WTC11 (cell line): ENCODE data around the gene ZMIZ1.

Experiments used
- CTCF ChIP-seq: fragments of 200-600 bp; IDR thresholded peaks from 2 replicates; pipeline ENCODE4 v1.8.0; 2022; ENCODE audit warnings: antibody characterized with exemption
- FOXJ3 ChIP-seq: sonication (generic); formaldehyde crosslinking; IDR thresholded peaks from 2 replicates; pipeline ENCODE4 v1.9.0; 2021; ENCODE audit warnings: missing genetic modification reagents, mild to moderate bottlenecking, borderline replicate concordance
- GTF2I ChIP-seq: fragments of 250-450 bp; sonication (Bioruptor Pico); conservative IDR thresholded peaks from 2 replicates; pipeline ENCODE4 v1.4.0; 2021; ENCODE audit warnings: mild to moderate bottlenecking
- MYBL2 ChIP-seq: sonication (generic); formaldehyde crosslinking; IDR thresholded peaks from 2 replicates; pipeline ENCODE4 v1.8.1; 2023; ENCODE audit warnings: mild to moderate bottlenecking, moderate library complexity, missing genetic modification reagents
- NR1H2 ChIP-seq: sonication (generic); formaldehyde crosslinking; IDR thresholded peaks from 2 replicates; pipeline ENCODE4 v1.9.0; 2021; ENCODE audit warnings: mild to moderate bottlenecking, moderate library complexity, missing genetic modification reagents
- PREB ChIP-seq: sonication (generic); formaldehyde crosslinking; IDR thresholded peaks from 2 replicates; pipeline ENCODE4 v1.8.1; 2022; ENCODE audit warnings: mild to moderate bottlenecking, missing genetic modification reagents, moderate library complexity, borderline replicate concordance
- ZNF423 ChIP-seq: fragments of 250-450 bp; sonication (Bioruptor Pico); IDR thresholded peaks from 2 replicates; pipeline ENCODE4 v2.1.2; 2022; ENCODE audit warnings: mild to moderate bottlenecking, moderate library complexity

GRCh38 chr10:79336276-79336675, 267.5 kb downstream of the ZMIZ1 start:
- TF ChIP-seq MYBL2 (CRISPR knock-in tag) (no peak), CTCF (no peak), FOXJ3 (CRISPR knock-in tag) (no peak), PREB (CRISPR knock-in tag) (no peak), ZNF423 (CRISPR knock-in tag) (no peak), GTF2I (CRISPR knock-in tag) (no peak), NR1H2 (CRISPR knock-in tag) (no peak)
